HG02870 (cell line): ENCODE data around the gene RAB19.
A peak's percentile ranks its signal among the peaks of the same experiment; 100 is the strongest.
"Not testable (repeated sequence)": the region's sequence is repeated elsewhere in the genome, so short reads cannot be mapped to it uniquely, and the experiment has no call there.

Experiments used
- ATAC-seq: cut with Tn5 transposase; IDR thresholded peaks from one replicate; pipeline ENCODE4 v1.9.1; 2021; ENCODE audit warnings: mild to moderate bottlenecking, moderate library complexity; ENCODE audit not compliant: unreplicated experiment

Gene RAB19

GRCh38 chr7:140400381-140400780, 3.5 kb upstream of the RAB19 start:
- ATAC-seq = no peak

- no peak for ATAC-seq
Measured at GRCh38 chr7:140402178-140402835, 1.6 kb upstream of the RAB19 start.

- no peak for ATAC-seq
Measured at GRCh38 chr7:140404565-140405065, 757 bp downstream of the RAB19 start.

GRCh38 chr7:140415361-140415760, 11.5 kb downstream of the RAB19 start:
- no peak for ATAC-seq

GRCh38 chr7:140415816-140416215, 12.0 kb downstream of the RAB19 start:
- ATAC-seq = not testable (repeated sequence)

- ATAC-seq = no peak
Measured at GRCh38 chr7:140416560-140416959, 12.7 kb downstream of the RAB19 start.

GRCh38 chr7:140417456-140418155, 13.7 kb downstream of the RAB19 start:
- no peak for ATAC-seq

- not testable (repeated sequence) for ATAC-seq
Measured at GRCh38 chr7:140418156-140418472, 14.3 kb downstream of the RAB19 start.

- no peak for ATAC-seq
Measured at GRCh38 chr7:140418653-140419052, 14.8 kb downstream of the RAB19 start.

GRCh38 chr7:140421521-140421920, 17.7 kb downstream of the RAB19 start:
- ATAC-seq = no peak

- ATAC-seq = no peak
Measured at GRCh38 chr7:140423501-140423900, 19.6 kb downstream of the RAB19 start.

- no peak for ATAC-seq
Measured at GRCh38 chr7:140425718-140426117, 21.9 kb downstream of the RAB19 start.

GRCh38 chr7:140426130-140426529, 22.3 kb downstream of the RAB19 start:
- no peak for ATAC-seq

GRCh38 chr7:140433396-140433795, 29.5 kb downstream of the RAB19 start:
- no peak for ATAC-seq

- ATAC-seq = no peak
Measured at GRCh38 chr7:140435252-140435895, 31.5 kb downstream of the RAB19 start.

GRCh38 chr7:140439359-140439758, 35.5 kb downstream of the RAB19 start:
- ATAC-seq = peak; percentile 86

GRCh38 chr7:140440593-140440992, 36.7 kb downstream of the RAB19 start:
- ATAC-seq = no peak

GRCh38 chr7:140441519-140441918, 37.7 kb downstream of the RAB19 start:
- no peak for ATAC-seq

- no peak for ATAC-seq
Measured at GRCh38 chr7:140446467-140446866, 42.6 kb downstream of the RAB19 start.

- ATAC-seq = no peak
Measured at GRCh38 chr7:140447841-140448240, 44.0 kb downstream of the RAB19 start.

- ATAC-seq = no peak
Measured at GRCh38 chr7:140448781-140449480, 45.1 kb downstream of the RAB19 start.
